Cardiac muscle cell (in vitro differentiated cells and primary cell): Measurements from ENCODE around the gene GALNT18. TPM values are rescaled to one million over a fixed set of nuclear protein-coding genes. Genes with fewer than 3 reads are reported as not detected.

Experiments
- DNase-seq, 2 donors: peaks; one replicate each; pipeline versions ENCODE4 v3.0.0 to v3.0.0-alpha.2; 2010 to 2017; ENCODE audit warnings: low read depth in 1 of 2, low spot score in 1 of 2
- H3K27ac ChIP-seq: fragments of 200-600 bp; sonication (generic); 2 replicates; pipeline ENCODE4 v1.5.1; 2016
- H3K27me3 ChIP-seq: fragments of 200-600 bp; sonication (generic); 2 replicates; pipeline ENCODE4 v1.6.0; 2016; ENCODE audit warnings: control low read depth
- H3K36me3 ChIP-seq: fragments of 200-600 bp; sonication (generic); 2 replicates; pipeline ENCODE4 v1.5.1; 2016; ENCODE audit warnings: control low read depth
- H3K4me1 ChIP-seq: fragments of 200-600 bp; sonication (generic); 2 replicates; pipeline ENCODE4 v1.8.1; 2017; ENCODE audit warnings: low read depth, mild to moderate bottlenecking, mixed run types
- H3K4me3 ChIP-seq: fragments of 200-600 bp; sonication (generic); 2 replicates; pipeline ENCODE4 v1.5.1; 2016; ENCODE audit warnings: mild to moderate bottlenecking
- H3K9me3 ChIP-seq: fragments of 200-600 bp; sonication (generic); 2 replicates; pipeline ENCODE4 v1.5.1; 2017; ENCODE audit warnings: low read depth, mild to moderate bottlenecking, control low read depth
- polyA plus RNA-seq: library from polyadenylated mRNA; unstranded; fragments of >200 nt; fragmentation: Nextera tagmentation; extraction: Ambion mirVana; gene quantifications from 2 replicates; pipeline ENCODE4 v1.2.1, GENCODE V29; 2016
- total RNA-seq: library from RNA; depleted of rRNA; stranded (reverse); fragments of >200 nt; gene quantifications from 2 replicates; pipeline ENCODE4 v1.2.3, GENCODE V29; 2016
- TF ChIP-seq, protein P1 (sequence below): IDR thresholded peaks from 2 replicates; pipeline ENCODE4 v1.5.1; 2012; ENCODE audit warnings: low read depth, mild to moderate bottlenecking, low read length

GALNT18 gene
- total and polyA plus RNA-seq, 2 experiments from 2014 or later = 2.1 to 2.2 TPM

DNA sequence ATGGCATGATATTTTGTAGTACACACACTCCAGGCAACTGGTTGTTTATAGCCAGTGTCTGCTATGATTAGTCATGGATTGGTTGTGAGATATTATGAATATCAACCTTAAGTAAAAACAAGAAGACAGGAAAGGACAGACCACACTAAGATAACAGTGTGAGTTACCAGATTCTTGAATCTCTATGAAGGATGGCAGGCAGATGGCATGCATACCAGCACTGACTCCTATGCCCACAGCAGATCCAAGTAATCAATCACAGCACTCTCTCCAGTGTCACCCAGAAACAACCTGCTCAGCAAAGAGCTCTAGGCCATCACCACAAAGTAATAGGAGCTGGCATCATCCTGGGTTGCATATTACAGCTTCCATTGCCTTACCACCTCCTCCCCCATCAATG lies 116.6 kb downstream of the GALNT18 start:
- Histone ChIP-seq H3K9me3 (no peaks in the 10 kb centered on the region), H3K36me3 (no peaks in the 10 kb centered on the region), H3K4me3 (no peak overlapping the region), H3K27me3 (peaks cover 8% of the 10 kb centered on the region), H3K4me1 (peaks cover 6% of the 10 kb centered on the region), H3K27ac (no peak overlapping the region)
- TF ChIP-seq, protein P1, sequence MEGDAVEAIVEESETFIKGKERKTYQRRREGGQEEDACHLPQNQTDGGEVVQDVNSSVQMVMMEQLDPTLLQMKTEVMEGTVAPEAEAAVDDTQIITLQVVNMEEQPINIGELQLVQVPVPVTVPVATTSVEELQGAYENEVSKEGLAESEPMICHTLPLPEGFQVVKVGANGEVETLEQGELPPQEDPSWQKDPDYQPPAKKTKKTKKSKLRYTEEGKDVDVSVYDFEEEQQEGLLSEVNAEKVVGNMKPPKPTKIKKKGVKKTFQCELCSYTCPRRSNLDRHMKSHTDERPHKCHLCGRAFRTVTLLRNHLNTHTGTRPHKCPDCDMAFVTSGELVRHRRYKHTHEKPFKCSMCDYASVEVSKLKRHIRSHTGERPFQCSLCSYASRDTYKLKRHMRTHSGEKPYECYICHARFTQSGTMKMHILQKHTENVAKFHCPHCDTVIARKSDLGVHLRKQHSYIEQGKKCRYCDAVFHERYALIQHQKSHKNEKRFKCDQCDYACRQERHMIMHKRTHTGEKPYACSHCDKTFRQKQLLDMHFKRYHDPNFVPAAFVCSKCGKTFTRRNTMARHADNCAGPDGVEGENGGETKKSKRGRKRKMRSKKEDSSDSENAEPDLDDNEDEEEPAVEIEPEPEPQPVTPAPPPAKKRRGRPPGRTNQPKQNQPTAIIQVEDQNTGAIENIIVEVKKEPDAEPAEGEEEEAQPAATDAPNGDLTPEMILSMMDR = no peak
- no peak for DNase-seq

DNA sequence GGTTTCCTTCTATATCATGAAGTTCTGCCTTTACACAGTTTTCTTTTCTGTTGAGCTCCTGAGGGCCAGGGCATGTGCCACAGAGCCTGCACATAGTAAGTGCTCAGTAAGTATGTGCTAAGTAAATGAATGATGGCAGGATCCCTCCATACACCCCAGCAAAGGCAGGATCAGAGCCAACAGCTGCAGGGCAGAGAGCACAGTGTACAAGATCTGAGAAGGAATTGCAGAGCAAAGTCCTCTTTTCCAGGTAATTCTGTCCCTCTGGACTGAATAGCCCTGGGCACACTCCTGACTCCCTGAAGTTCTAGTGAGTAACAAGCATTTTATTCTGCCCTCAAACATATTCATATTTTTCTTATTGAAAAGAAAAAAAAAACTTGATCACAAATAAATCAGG lies 117.7 kb downstream of the GALNT18 start:
- no peak overlapping the region for H3K4me3 ChIP-seq
- TF ChIP-seq, protein P1 = no peak
- H3K36me3 ChIP-seq = no peaks in the 10 kb centered on the region
- peaks cover 8% of the 10 kb centered on the region for H3K27me3 ChIP-seq
- H3K4me1 ChIP-seq = peaks cover 6% of the 10 kb centered on the region
- DNase-seq = no peak
- H3K9me3 ChIP-seq = no peaks in the 10 kb centered on the region
- no peak overlapping the region for H3K27ac ChIP-seq

DNA sequence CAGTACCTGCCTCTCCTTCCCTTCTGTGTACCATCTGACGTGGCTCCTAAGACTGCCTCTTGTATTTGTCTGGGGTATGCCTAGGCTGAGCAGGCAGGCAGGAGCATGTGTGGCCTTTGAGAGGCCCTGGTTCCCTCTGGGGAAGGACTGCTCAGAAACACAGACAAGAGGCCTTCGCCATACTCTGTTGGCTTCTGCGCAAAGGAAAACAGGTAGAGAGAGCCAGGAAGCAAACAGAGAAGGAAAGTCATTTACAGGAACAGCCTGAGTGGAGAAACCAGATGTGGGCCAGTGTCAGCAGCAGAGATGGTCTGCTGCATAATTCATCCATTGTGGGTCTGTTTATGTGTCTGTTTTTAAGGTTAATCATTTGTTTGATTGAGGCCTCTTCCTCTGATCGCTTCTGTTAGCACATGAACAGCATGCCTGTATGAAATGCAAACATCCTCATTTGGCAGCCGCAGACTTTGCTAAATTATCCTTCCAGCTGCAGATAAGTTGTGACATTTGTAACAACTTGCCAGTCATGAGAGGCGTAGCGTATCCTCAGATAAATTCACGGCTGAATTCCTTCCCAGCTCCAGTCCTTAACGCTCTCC lies 119.4 kb downstream of the GALNT18 start:
- no peak overlapping the region for H3K27ac ChIP-seq
- TF ChIP-seq, protein P1 = no peak
- no peak overlapping the region for H3K4me3 ChIP-seq
- H3K36me3 ChIP-seq = no peaks in the 10 kb centered on the region
- peaks cover 8% of the 10 kb centered on the region for H3K27me3 ChIP-seq
- no peaks in the 10 kb centered on the region for H3K9me3 ChIP-seq
- DNase-seq = peak in 1 of 2 donors; percentile 17
- peaks cover 6% of the 10 kb centered on the region for H3K4me1 ChIP-seq

DNA sequence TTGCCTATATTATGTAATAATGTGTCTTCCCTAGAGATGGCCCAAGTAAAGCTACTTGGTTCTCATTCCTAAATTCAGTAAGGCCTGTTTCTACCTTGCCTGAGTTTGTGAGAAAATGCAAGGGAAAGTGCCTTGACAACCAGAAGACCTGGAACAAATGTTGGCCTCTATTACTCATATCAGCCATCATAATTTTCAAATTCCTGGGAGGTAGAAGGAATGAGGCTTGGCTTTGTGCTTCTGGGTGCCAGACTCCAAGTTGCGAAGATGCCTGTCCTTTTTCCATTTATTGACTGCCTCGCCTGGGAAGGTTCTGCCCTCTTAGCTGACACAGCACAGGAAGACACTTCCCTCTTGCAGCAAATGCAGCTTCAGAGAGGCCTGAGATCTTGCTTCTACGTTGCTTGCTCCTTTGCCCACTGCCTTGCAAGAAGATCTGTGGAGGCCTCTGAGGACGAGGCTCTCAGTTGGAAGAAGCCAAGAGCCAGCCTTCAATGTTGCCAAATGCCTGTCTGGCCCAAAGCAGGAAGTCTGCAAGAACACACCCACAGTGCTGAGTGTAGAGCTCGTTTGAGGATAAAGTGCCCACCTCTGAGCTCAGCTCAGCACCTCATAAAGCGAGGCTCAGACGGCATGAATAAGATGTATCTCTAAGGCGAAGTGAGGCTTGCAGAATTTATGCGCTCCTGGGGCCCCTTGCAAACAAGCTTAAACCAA lies 120.1 kb downstream of the GALNT18 start:
- Histone ChIP-seq H3K27me3 (peaks cover 7% of the 10 kb centered on the region), H3K4me3 (no peak overlapping the region), H3K36me3 (no peaks in the 10 kb centered on the region), H3K4me1 (peaks cover 6% of the 10 kb centered on the region), H3K9me3 (no peaks in the 10 kb centered on the region), H3K27ac (no peak overlapping the region)
- DNase-seq = no peak
- TF ChIP-seq, protein P1 = no peak

DNA sequence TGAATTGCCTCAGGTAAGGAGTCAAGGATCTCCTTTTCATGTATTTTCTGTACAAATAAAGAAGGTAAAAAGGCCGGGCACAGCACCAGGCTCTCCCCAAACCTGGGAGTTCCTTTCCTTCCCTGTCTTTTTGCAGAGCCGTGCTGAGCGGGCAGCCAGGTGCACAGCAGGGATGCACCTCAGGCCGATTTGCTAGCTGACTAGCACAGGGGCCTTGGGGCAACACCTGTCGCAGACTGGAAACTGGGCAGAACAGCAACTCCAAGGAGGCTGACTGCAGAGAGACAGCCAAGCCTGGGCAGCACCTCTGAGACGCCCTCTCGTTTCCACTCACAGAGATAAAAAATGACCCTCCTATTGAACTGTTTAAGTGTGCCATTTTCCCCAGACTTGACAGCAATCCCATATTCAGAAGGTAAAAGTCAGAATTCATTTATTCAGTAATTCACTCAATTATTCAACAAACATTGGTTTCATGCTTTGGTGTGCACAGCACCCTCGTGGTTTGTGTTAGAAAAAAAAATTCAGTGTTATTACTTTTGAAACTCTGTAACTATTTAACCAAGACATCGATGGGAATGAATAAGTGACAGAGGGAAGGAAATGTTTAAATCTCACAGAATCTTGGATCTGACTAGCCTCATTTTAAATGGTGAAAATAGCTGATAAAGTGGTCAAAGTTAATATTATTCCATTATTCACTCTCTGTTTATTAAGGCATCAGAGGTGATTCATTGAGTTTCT lies 120.9 kb downstream of the GALNT18 start:
- Histone ChIP-seq H3K36me3 (no peaks in the 10 kb centered on the region), H3K4me1 (peaks cover 6% of the 10 kb centered on the region), H3K9me3 (no peaks in the 10 kb centered on the region), H3K27me3 (no peaks in the 10 kb centered on the region), H3K4me3 (no peak overlapping the region), H3K27ac (no peak overlapping the region)
- TF ChIP-seq, protein P1 = no peak
- no peak for DNase-seq
